Smooth muscle cell (in vitro differentiated cells): Measurements from ENCODE around the gene CCDC82. TPM values are rescaled to one million over a fixed set of nuclear protein-coding genes. Genes with fewer than 3 reads are reported as not detected.
A peak's percentile ranks its signal among the peaks of the same experiment; 100 is the strongest.

ENCODE experiments used
- DNase-seq: peaks from one replicate; lab custom pipeline; 2025; ENCODE audit not compliant: unreplicated experiment; lab: John Stamatoyannopoulos, UW
- H2AFZ ChIP-seq: fragments of 200-600 bp; sonication (generic); 2 replicates; pipeline ENCODE4 v1.6.0; 2016; ENCODE audit warnings: antibody characterized with exemption, low read depth, mild to moderate bottlenecking
- H3F3A ChIP-seq: fragments of 200-600 bp; sonication (generic); 2 replicates; pipeline ENCODE4 v1.6.0; 2017; ENCODE audit warnings: antibody characterized with exemption, low read depth
- H3K27ac ChIP-seq: fragments of 200-600 bp; sonication (generic); 2 replicates; pipeline ENCODE4 v1.5.1; 2016; ENCODE audit warnings: low read depth, mild to moderate bottlenecking
- H3K27me3 ChIP-seq: fragments of 200-600 bp; sonication (generic); 2 replicates; pipeline ENCODE4 v1.6.1; 2016; ENCODE audit warnings: low read depth, mild to moderate bottlenecking
- H3K36me3 ChIP-seq: fragments of 200-600 bp; sonication (generic); 2 replicates; pipeline ENCODE4 v1.5.1; 2016; ENCODE audit warnings: low read depth
- H3K4me1 ChIP-seq: fragments of 200-600 bp; sonication (generic); 2 replicates; pipeline ENCODE4 v1.5.1; 2016; ENCODE audit warnings: low read depth
- H3K4me2 ChIP-seq: fragments of 200-600 bp; sonication (generic); 2 replicates; pipeline ENCODE4 v1.6.0; 2016; ENCODE audit warnings: mild to moderate bottlenecking
- H3K4me3 ChIP-seq: fragments of 200-600 bp; sonication (generic); 2 replicates; pipeline ENCODE4 v1.5.1; 2016; ENCODE audit warnings: mild to moderate bottlenecking
- H3K79me2 ChIP-seq: fragments of 200-600 bp; sonication (generic); 2 replicates; pipeline ENCODE4 v1.6.0; 2016; ENCODE audit warnings: low read depth, mild to moderate bottlenecking
- H3K9ac ChIP-seq: fragments of 200-600 bp; sonication (generic); 2 replicates; pipeline ENCODE4 v1.6.0; 2016; ENCODE audit warnings: low read depth
- H3K9me3 ChIP-seq: fragments of 200-600 bp; sonication (generic); replicated peaks from 2 replicates; pipeline ENCODE4 v1.5.1; 2016; ENCODE audit warnings: low read depth
- H4K20me1 ChIP-seq: fragments of 200-600 bp; sonication (generic); 2 replicates; pipeline ENCODE4 v1.6.0; 2016; ENCODE audit warnings: low read depth
- WGBS: methylation state at CpG from one replicate; pipeline ENCODE4 v1.1.7; 2016; ENCODE audit warnings: low lambda C conversion rate; 5-methylcytosine and 5-hydroxymethylcytosine counted together
- polyA plus RNA-seq: library from polyadenylated mRNA; unstranded; fragments of >200 nt; fragmentation: Nextera tagmentation; extraction: Ambion mirVana; gene quantifications from 2 replicates; pipeline ENCODE4 v1.2.1, GENCODE V29; 2016
- total RNA-seq: library from RNA; depleted of rRNA; stranded (reverse); fragments of >200 nt; gene quantifications from 2 replicates; pipeline ENCODE4 v1.2.3, GENCODE V29; 2014
- TF ChIP-seq, protein P1 (sequence below): fragments of 200-600 bp; sonication (generic); IDR thresholded peaks from 2 replicates; pipeline ENCODE4 v1.5.1; 2017; ENCODE audit warnings: borderline replicate concordance, mild to moderate bottlenecking, antibody characterized with exemption; ENCODE audit not compliant: insufficient read depth, poor library complexity, severe bottlenecking

Gene CCDC82
- total and polyA plus RNA-seq, 2 experiments from 2014 or later = 19.8 to 32.8 TPM

DNA sequence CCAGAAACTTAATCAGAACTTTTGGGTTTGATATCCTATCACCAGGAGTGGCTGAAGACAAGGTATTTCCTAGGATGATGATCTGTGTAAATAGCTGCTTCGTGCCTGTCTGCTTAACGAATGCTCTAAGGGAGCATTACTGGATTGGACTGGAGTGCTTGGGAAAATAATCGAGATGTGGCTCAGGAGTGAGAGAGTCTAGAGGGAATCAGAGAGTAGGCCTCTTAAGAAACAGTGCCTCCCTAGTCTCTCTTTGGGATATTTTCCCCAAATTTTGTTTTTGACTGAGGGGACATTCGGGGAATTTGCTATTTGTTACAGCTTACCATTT lies 49.2 kb downstream of the CCDC82 start:
- peaks cover 75% of the 10 kb centered on the region for H3K79me2 ChIP-seq
- 66% methylated on average over 4 of the region's 4 CpGs for WGBS
- no peak overlapping the region for H2AFZ ChIP-seq
- H3K4me2 ChIP-seq = peak overlapping the region; percentile 91
- H3K27ac ChIP-seq = peak overlapping the region; percentile 90
- peaks cover 54% of the 10 kb centered on the region for H3K4me1 ChIP-seq
- no peaks in the 10 kb centered on the region for H3K36me3 ChIP-seq
- peak overlapping the region; percentile 90 for H3K9ac ChIP-seq
- H3F3A ChIP-seq = peaks cover 28% of the 10 kb centered on the region
- no peaks in the 10 kb centered on the region for H3K27me3 ChIP-seq
- no peak for DNase-seq
- TF ChIP-seq, protein P1, sequence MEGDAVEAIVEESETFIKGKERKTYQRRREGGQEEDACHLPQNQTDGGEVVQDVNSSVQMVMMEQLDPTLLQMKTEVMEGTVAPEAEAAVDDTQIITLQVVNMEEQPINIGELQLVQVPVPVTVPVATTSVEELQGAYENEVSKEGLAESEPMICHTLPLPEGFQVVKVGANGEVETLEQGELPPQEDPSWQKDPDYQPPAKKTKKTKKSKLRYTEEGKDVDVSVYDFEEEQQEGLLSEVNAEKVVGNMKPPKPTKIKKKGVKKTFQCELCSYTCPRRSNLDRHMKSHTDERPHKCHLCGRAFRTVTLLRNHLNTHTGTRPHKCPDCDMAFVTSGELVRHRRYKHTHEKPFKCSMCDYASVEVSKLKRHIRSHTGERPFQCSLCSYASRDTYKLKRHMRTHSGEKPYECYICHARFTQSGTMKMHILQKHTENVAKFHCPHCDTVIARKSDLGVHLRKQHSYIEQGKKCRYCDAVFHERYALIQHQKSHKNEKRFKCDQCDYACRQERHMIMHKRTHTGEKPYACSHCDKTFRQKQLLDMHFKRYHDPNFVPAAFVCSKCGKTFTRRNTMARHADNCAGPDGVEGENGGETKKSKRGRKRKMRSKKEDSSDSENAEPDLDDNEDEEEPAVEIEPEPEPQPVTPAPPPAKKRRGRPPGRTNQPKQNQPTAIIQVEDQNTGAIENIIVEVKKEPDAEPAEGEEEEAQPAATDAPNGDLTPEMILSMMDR = no peak
- peaks cover 11% of the 10 kb centered on the region for H4K20me1 ChIP-seq
- no peaks in the 10 kb centered on the region for H3K9me3 ChIP-seq
- H3K4me3 ChIP-seq = peak overlapping the region; percentile 97

DNA sequence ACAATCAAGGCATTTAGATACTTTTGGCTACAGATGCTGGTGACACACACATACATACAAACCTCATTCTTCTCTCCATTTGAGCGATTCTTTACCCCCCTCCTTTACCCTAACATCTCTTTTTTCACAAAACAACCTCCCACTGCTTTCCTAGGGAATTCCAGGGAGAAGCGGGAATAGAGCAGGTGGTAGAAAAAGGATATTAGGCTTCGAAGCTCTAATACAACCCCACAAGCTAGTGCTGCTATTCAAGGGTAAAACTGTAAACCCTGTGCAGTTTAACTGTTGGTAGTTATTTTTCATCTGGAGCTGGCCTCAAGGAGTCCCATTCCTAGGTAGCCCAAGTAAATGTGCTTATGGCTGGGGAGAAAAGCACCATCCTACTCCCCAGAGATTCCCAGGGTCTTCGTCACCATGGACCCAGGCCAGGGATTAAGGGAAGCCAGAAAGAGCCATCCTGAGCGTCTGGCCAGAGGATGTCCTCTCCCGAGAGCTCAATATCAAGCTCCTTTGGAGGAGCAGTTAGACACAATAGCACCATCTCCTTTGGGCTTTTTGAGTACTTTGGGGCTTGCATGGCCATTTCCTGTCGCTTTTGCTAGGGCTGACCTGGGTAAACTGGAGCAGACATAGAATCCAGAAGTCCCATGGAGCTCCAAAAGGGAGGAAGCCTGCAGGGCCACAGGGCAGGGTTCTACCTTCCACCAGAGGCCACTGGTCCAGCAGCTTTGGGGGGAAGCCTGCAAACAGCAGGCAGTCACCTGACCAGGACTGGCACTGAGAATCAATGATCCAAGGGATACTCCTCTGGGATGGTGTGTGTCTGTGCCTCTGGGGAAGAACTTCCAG lies 49.8 kb downstream of the CCDC82 start:
- no peaks in the 10 kb centered on the region for H3K27me3 ChIP-seq
- peaks cover 11% of the 10 kb centered on the region for H4K20me1 ChIP-seq
- no peaks in the 10 kb centered on the region for H3K9me3 ChIP-seq
- H2AFZ ChIP-seq = no peak overlapping the region
- no peaks in the 10 kb centered on the region for H3K36me3 ChIP-seq
- WGBS = 61% methylated on average over 7 of the region's 7 CpGs
- H3F3A ChIP-seq = peaks cover 28% of the 10 kb centered on the region
- DNase-seq = no peak
- peak overlapping the region; percentile 90 for H3K27ac ChIP-seq
- H3K4me2 ChIP-seq = peak overlapping the region; percentile 91
- TF ChIP-seq, protein P1 = no peak
- H3K4me3 ChIP-seq = peak overlapping the region; percentile 97
- H3K9ac ChIP-seq = peak overlapping the region; percentile 90
- peaks cover 54% of the 10 kb centered on the region for H3K4me1 ChIP-seq
- peaks cover 81% of the 10 kb centered on the region for H3K79me2 ChIP-seq

DNA sequence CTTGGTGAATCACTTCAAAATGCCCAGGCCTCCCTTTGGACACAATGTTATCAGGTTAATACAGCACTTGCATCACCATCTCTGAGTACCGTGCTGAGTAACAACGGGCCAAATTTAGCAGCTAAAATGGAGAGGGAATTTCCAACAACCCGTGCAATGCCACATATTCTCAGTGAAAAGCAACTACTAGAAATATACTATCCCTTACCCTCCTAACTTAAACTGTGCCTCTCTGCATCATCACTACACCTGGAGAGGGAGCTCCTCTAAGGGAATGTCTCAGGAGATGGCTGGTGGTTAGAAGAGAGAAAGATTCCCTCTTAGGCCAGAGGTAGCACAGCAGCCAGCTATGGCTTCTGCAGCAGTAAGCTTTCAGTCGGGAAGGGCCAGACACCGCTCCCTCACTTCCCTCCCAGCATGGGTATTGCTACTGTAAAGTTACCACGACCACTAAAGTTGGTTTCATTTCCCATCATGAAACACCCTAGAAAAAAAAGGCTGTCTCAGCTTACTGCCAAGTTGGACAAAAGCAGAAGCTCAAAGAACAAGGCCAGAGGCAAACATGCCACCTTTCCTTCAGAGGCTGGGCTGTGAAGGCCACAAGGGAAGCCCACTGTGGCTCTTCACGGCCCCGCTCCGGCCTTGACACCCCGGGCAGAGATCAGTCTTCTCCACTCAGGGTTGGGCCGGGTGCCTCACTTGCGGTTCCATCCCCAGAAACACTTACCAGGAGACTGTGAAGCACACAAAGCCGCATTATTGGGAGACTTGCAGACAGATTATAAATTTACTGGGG lies 50.6 kb downstream of the CCDC82 start:
- 46% methylated on average over 13 of the region's 13 CpGs for WGBS
- Histone ChIP-seq H3K27me3 (no peaks in the 10 kb centered on the region), H3K9me3 (no peaks in the 10 kb centered on the region), H3K9ac (peak overlapping the region; percentile 90), H3K4me1 (peaks cover 54% of the 10 kb centered on the region), H3K79me2 (peaks cover 89% of the 10 kb centered on the region), H3K4me2 (peak overlapping the region; percentile 91), H3K4me3 (peak overlapping the region; percentile 97), H2AFZ (no peak overlapping the region), H3K36me3 (no peaks in the 10 kb centered on the region), H4K20me1 (peaks cover 11% of the 10 kb centered on the region), H3F3A (peaks cover 35% of the 10 kb centered on the region), H3K27ac (peak overlapping the region; percentile 90)
- no peak for DNase-seq
- TF ChIP-seq, protein P1 = no peak
